Stomach (tissue), 9 donors: ENCODE data around the gene PIK3R2. TPM values are rescaled to one million over a fixed set of nuclear protein-coding genes. Genes with fewer than 3 reads are reported as not detected.

Source experiments
- DNase-seq, 2 donors: peaks; one replicate each; pipeline versions ENCODE4 v3.0.0 to v3.0.0-alpha.2; 2013 to 2019
- H3K27ac ChIP-seq, 5 donors: fragments of 200-600 bp in 4 of 5; sonication (generic) in 4 of 5; one replicate each; pipeline ENCODE4 v1.5.1; 2013 to 2019; ENCODE audit warnings: mild to moderate bottlenecking in 1 of 5, moderate library complexity in 1 of 5
- H3K27me3 ChIP-seq, 3 donors: fragments of 200-600 bp; sonication (generic); one replicate each; pipeline ENCODE4 v1.5.1; 2017 to 2019; ENCODE audit warnings: mixed run types in 1 of 3
- H3K36me3 ChIP-seq, 4 donors: fragments of 200-600 bp; sonication (generic); 1 replicate in 3 of 4; 2 replicates in 1 of 4; pipeline ENCODE4 v1.5.1; 2016 to 2019
- H3K4me1 ChIP-seq, 4 donors: fragments of 200-600 bp; sonication (generic); one replicate each; pipeline ENCODE4 v1.5.1; 2016 to 2019
- H3K4me3 ChIP-seq, 4 donors: fragments of 200-600 bp; sonication (generic) in 3 of 4; one replicate each; pipeline ENCODE4 v1.5.1; 2016 to 2019; ENCODE audit warnings: mild to moderate bottlenecking in 1 of 4
- H3K9me3 ChIP-seq, 4 donors: fragments of 200-600 bp; sonication (generic); one replicate each; pipeline ENCODE4 v1.5.1; 2016 to 2019
- EP300 ChIP-seq: sonication (generic); formaldehyde crosslinking; IDR thresholded peaks from one replicate; pipeline ENCODE4 v1.6.1; 2017; ENCODE audit warnings: antibody characterized with exemption
- POLR2A ChIP-seq, 4 donors: fragments of 450-650 bp; IDR thresholded peaks; one replicate each; pipeline ENCODE4 v1.6.1; 2016; ENCODE audit warnings: antibody characterized with exemption in 4 of 4, control low read depth in 2 of 4, mild to moderate bottlenecking in 1 of 4, moderate library complexity in 1 of 4
- POLR2AphosphoS5 ChIP-seq, 3 donors: sonication (generic); formaldehyde crosslinking; IDR thresholded peaks; one replicate each; pipeline ENCODE4 v1.6.1; 2016; ENCODE audit warnings: antibody characterized with exemption in 3 of 3
- WGBS, 5 donors: extraction: QIAGEN DNeasy Blood & Tissue Kit in 3 of 5; methylation state at CpG; one replicate each; pipeline versions ENCODE4 v1.1.5 to v1.1.7; 2013 to 2018; 5-methylcytosine and 5-hydroxymethylcytosine counted together
- intact Hi-C: fragments of 100-400 bp; cut with DNase I; formaldehyde crosslinking; loops from one replicate; pipeline ENCODE4 v1.15.1; 2023; ENCODE audit warnings: low total_unique reads
- polyA plus RNA-seq, 3 donors: library from polyadenylated mRNA; stranded (reverse); fragments of 200-250 nt; gene quantifications; one replicate each; pipeline ENCODE4 v1.2.3, GENCODE V29; 2013
- total RNA-seq, 5 donors: library from RNA; depleted of rRNA; stranded (reverse); fragments of >200 nt; gene quantifications; one replicate each; pipeline versions ENCODE4 v1.1.0 to v1.2.3, GENCODE V29; 2014 to 2016
- TF ChIP-seq, protein P1 (sequence below), 7 experiments: fragments of 450-650 bp in 4 of 7; fragments of 200-600 bp in 3 of 7; sonication (generic) in 3 of 7; IDR thresholded peaks; one replicate each; pipeline ENCODE4 v1.5.1; 2016 to 2019; ENCODE audit warnings: antibody characterized with exemption in 7 of 7, control low read depth in 2 of 7, mild to moderate bottlenecking in 1 of 7
- donor health status: healthy with polysubstance abuse.
- donor health status: Bipolar disorder and iron deficiency.
- donor health status: healthy.

PIK3R2 gene
- total and polyA plus RNA-seq, 8 donors, result 2.0 to 490 (median 10.0) TPM

DNA sequence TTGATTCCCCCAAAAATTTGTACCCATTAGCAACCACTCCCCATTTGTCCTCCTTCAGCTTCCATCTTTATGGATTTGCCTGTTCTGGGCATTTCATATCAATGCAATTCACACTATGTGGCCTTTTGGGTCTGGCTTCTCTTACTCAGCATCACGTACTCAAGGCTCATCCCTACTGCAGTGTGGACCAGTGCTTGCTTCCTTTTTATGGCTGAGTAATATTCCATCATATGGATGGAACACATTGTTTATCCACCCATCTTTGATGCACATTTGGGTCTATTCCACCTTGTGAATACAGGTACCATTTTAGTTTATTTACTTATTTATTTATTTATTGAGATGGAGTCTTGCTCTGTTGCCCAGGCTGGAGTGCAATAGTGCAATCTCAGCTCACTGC, 12.5 kb upstream of the PIK3R2 start:
- no peak for DNase-seq
- H3K9me3 ChIP-seq, result no peaks in the 10 kb centered on the region
- H3K27ac ChIP-seq, result no peak overlapping the region
- intact Hi-C loops, result no loop called here
- H3K4me1 ChIP-seq, result no peaks in the 10 kb centered on the region
- 96 to 100% (median 98%) methylated on average over 1 of the region's 1 CpG for WGBS, 5 donors
- H3K27me3 ChIP-seq, result no peaks in the 10 kb centered on the region
- H3K4me3 ChIP-seq, result no peak overlapping the region
- H3K36me3 ChIP-seq, result peaks cover 34 to 99% (median 95%) of the 10 kb centered on the region in 4 donors
- TF ChIP-seq EP300 (no peak), POLR2AphosphoS5 (IDR thresholded peaks at IDR 0.05) (no peak), POLR2A (IDR thresholded peaks at IDR 0.05) (no peak)
- TF ChIP-seq, protein P1, sequence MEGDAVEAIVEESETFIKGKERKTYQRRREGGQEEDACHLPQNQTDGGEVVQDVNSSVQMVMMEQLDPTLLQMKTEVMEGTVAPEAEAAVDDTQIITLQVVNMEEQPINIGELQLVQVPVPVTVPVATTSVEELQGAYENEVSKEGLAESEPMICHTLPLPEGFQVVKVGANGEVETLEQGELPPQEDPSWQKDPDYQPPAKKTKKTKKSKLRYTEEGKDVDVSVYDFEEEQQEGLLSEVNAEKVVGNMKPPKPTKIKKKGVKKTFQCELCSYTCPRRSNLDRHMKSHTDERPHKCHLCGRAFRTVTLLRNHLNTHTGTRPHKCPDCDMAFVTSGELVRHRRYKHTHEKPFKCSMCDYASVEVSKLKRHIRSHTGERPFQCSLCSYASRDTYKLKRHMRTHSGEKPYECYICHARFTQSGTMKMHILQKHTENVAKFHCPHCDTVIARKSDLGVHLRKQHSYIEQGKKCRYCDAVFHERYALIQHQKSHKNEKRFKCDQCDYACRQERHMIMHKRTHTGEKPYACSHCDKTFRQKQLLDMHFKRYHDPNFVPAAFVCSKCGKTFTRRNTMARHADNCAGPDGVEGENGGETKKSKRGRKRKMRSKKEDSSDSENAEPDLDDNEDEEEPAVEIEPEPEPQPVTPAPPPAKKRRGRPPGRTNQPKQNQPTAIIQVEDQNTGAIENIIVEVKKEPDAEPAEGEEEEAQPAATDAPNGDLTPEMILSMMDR (IDR thresholded peaks at IDR 0.05), result no peak

DNA sequence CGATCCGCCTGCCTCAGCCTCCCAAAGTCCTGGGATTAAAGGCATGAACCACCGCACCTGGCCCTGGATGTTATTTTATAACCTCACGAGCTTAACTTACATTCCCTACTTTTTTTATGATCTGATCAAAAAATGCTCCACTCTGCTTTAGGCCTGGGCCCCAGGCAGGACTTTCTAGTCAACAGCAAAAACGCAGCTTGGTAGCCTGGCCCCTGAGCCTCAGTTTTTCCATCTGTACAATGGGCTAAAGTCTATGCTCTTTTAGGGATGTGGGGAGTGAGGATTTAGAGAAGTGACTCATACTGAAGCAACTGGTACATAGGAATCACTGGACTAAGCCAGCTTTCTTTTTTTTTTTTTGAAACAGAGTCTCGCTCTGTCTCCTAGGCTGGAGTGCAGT, 11.9 kb upstream of the PIK3R2 start:
- TF ChIP-seq POLR2AphosphoS5 (IDR thresholded peaks at IDR 0.05), result no peak
- no peak for TF ChIP-seq POLR2A (IDR thresholded peaks at IDR 0.05)
- no peak for TF ChIP-seq EP300
- TF ChIP-seq, protein P1 (IDR thresholded peaks at IDR 0.05), result no peak
- H3K9me3 ChIP-seq, result no peaks in the 10 kb centered on the region
- no peak for DNase-seq
- H3K36me3 ChIP-seq, result peaks cover 40 to 99% (median 95%) of the 10 kb centered on the region in 4 donors
- WGBS, 5 donors, result 93 to 99% (median 98%) methylated on average over 6 of the region's 6 CpGs
- H3K27ac ChIP-seq, result no peak overlapping the region
- no peak overlapping the region for H3K4me3 ChIP-seq
- H3K4me1 ChIP-seq, result no peaks in the 10 kb centered on the region
- H3K27me3 ChIP-seq, result no peaks in the 10 kb centered on the region
- intact Hi-C loops, result no loop called here

DNA sequence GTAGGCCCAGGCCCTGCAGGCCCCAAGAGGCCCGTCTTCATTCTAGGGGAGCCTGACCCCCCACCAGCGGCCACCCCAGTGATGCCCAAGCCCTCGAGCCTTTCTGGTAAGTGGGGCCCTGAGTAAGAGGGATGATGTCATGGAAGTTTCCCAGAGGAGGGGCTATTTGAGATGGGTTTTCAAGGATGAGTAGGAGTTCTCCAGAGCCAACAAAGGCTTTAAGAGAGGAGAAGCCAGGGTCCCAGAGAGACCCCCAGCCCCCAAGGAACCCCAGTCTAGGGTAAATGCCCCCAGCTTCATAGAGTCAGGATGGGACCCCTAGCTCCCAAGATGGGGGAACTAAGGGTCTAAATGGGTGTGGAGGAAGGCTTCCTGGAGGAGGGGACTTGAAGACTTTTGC, 9.1 kb upstream of the PIK3R2 start:
- Histone ChIP-seq H3K4me1 (no peaks in the 10 kb centered on the region), H3K27me3 (no peaks in the 10 kb centered on the region), H3K27ac (no peak overlapping the region), H3K4me3 (no peak overlapping the region), H3K9me3 (no peaks in the 10 kb centered on the region), H3K36me3 (peaks cover 38 to 99% (median 93%) of the 10 kb centered on the region in 4 donors)
- no peak for DNase-seq
- TF ChIP-seq, protein P1 (IDR thresholded peaks at IDR 0.05), result no peak
- TF ChIP-seq POLR2AphosphoS5 (IDR thresholded peaks at IDR 0.05) (no peak), EP300 (no peak), POLR2A (IDR thresholded peaks at IDR 0.05) (no peak)
- 82 to 98% (median 93%) methylated on average over 3 of the region's 3 CpGs for WGBS, 5 donors
- intact Hi-C loops, result no loop called here

DNA sequence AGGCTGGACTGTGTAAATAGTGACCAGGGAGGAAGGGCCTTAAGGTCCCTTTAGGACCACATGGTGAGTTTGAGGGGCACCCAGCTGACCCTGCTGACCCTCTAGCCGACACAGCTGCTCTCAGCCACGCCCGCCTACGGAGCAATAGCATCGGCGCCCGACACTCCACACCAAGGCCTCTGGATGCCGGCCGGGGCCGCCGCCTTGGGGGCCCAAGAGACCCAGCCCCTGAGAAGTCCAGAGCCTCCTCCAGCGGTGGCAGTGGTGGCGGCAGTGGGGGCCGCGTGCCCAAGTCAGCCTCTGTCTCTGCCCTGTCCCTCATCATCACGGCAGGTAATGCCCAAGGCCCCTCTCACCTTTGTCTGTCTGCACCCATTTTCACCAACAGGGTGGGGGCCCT, 8.6 kb upstream of the PIK3R2 start:
- 71 to 95% (median 91%) methylated on average over 2 to 16 of the region's 16 CpGs for WGBS, 5 donors

More for the DNA sequence above, 8.6 kb upstream of the PIK3R2 start:
- Histone ChIP-seq H3K9me3 (no peaks in the 10 kb centered on the region), H3K4me3 (no peak overlapping the region), H3K4me1 (no peaks in the 10 kb centered on the region), H3K27me3 (no peaks in the 10 kb centered on the region), H3K27ac (no peak overlapping the region), H3K36me3 (peaks cover 38 to 99% (median 93%) of the 10 kb centered on the region in 4 donors)
- no peak for DNase-seq
- intact Hi-C loops, result no loop called here
- TF ChIP-seq, protein P1 (IDR thresholded peaks at IDR 0.05), result no peak
- TF ChIP-seq POLR2A (IDR thresholded peaks at IDR 0.05), result no peak
- no peak for TF ChIP-seq EP300
- no peak for TF ChIP-seq POLR2AphosphoS5 (IDR thresholded peaks at IDR 0.05)
